Measurements from ENCODE around the gene KLF3. TPM values are rescaled to one million over a fixed set of nuclear protein-coding genes. Genes with fewer than 3 reads are reported as not detected.

KLF3 gene
- total and polyA plus RNA-seq, 9 of the 15 experiments (the other 6 are each of a cell fraction or from before 2014, with no cell fraction given), result 9.9 to 47.2 (median 18.1) TPM

- FAIRE-seq, result no peak
- peaks cover 10% of the 10 kb centered on the region for H3K36me3 ChIP-seq (ENCODE audit: control insufficient read depth, insufficient read depth, low read length)
- peak overlapping the region; percentile 98 for H3K27ac ChIP-seq (ENCODE audit: extremely low read depth, low read depth, low read length)
- no peaks in the 10 kb centered on the region for H4K20me1 ChIP-seq (replicated peaks; ENCODE audit: control insufficient read depth, insufficient read depth, low read length)
- 0% methylated on average over 11 of the region's 53 CpGs for WGBS (ENCODE audit: insufficient coverage, low coverage, missing lambda C conversion rate)
- peaks cover 18 to 38% of the 10 kb centered on the region in 2 experiments for H3K4me1 ChIP-seq (replicated peaks in 1 of 2; ENCODE audit: control insufficient read depth in 2 of 2, insufficient read depth in 2 of 2, low read length in 2 of 2)
- CTCF ChIA-PET (ENCODE audit: low intra/inter-chr PET ratio), result no interaction called here
- peaks cover 14% of the 10 kb centered on the region for H3K9me3 ChIP-seq (replicated peaks; ENCODE audit: control insufficient read depth, insufficient read depth, low read depth, low read length)
- BruUV-seq (replicated peaks), result no TSS peak
- DNase-seq (ENCODE audit: extremely low read depth in 1 of 4, low spot score in 3 of 4), result peak in 3 of 4 experiments; percentile 60 to 84 (median 68)
- H3K4me2 ChIP-seq (ENCODE audit: insufficient read depth, low read length), result peak overlapping the region; percentile 78
- no peak overlapping the region for H2AFZ ChIP-seq (ENCODE audit: low read depth, low read length)
- H3K79me2 ChIP-seq (ENCODE audit: control insufficient read depth, insufficient read depth, low read length), result peaks cover 84% of the 10 kb centered on the region
- H3K9me1 ChIP-seq (ENCODE audit: control insufficient read depth, insufficient read depth, low read length), result no peaks in the 10 kb centered on the region
- peak; percentile 39 for ATAC-seq
- POLR2A ChIA-PET, result interaction anchor here (0.6 kb wide), 1 partner anchor 450 kb away, joined by 3 read pairs; no protein-coding TSS in a partner anchor
- in situ Hi-C loops (cut with MboI) (no loop called here), intact Hi-C loops (cut with micrococcal nuclease) (loop anchor here (5.0 kb wide), 1 partner anchor 283 kb away; no protein-coding TSS in a partner anchor)
- H3K27me3 ChIP-seq (ENCODE audit: control insufficient read depth in 2 of 2, insufficient read depth in 2 of 2, low read length in 2 of 2), result no peaks in the 10 kb centered on the region
- peak overlapping the region; percentile 92 for H3K4me3 ChIP-seq
- peak overlapping the region; percentile 91 to 98 for H3K9ac ChIP-seq (ENCODE audit: insufficient read depth in 1 of 2, low read depth in 2 of 2, low read length in 2 of 2)
- TF ChIP-seq ZNF785 (CRISPR knock-in tag; IDR thresholded peaks at IDR 0.05) (no peak), ZNF609 (CRISPR knock-in tag; IDR thresholded peaks at IDR 0.05; ENCODE audit: borderline replicate concordance) (no peak), CAMTA2 (CRISPR knock-in tag; conservative IDR thresholded peaks at IDR 0.05) (no peak), L3MBTL2 (IDR thresholded peaks at IDR 0.05) (no peak), TFAM (CRISPR knock-in tag; conservative IDR thresholded peaks at IDR 0.05) (no peak), SIX5 (IDR thresholded peaks at IDR 0.05; ENCODE audit: borderline replicate concordance in 1 of 2, insufficient read depth in 1 of 2, low read depth in 1 of 2, low read length in 2 of 2) (no peak), ZBTB49 (CRISPR knock-in tag; IDR thresholded peaks at IDR 0.05; ENCODE audit: borderline replicate concordance) (no peak), TARDBP (IDR thresholded peaks at IDR 0.05) (no peak), ARID2 (IDR thresholded peaks at IDR 0.05) (no peak), GABPA (tag; conservative IDR thresholded peaks at IDR 0.05; ENCODE audit: low read depth) (0 out of 2 replicates have a peak, but pooled peaks have one; percentile 39), MEF2A (IDR thresholded peaks at IDR 0.05; ENCODE audit: control insufficient read depth, low read depth, low read length) (no peak), ZNF23 (CRISPR knock-in tag; IDR thresholded peaks at IDR 0.05) (no peak), ZFP30 (CRISPR knock-in tag; IDR thresholded peaks at IDR 0.05; ENCODE audit: borderline replicate concordance) (no peak), KHSRP (IDR thresholded peaks at IDR 0.05) (no peak), MTA3 (IDR thresholded peaks at IDR 0.05; ENCODE audit: borderline replicate concordance) (no peak)
These were observed 855 bp downstream of the KLF3 start for GRCh38 chr4:38664706-38665401.

Measured in K562 (cell line).